MM.1S (cell line): ENCODE results near the gene POPDC2.

Source experiments
- DNase-seq: peaks from one replicate; pipeline ENCODE4 v3.0.0-alpha.2; 2015
- H2AFZ ChIP-seq: fragments of 300-600 bp; sonication (generic); 2 replicates; pipeline ENCODE4 v1.6.0; 2016; ENCODE audit warnings: antibody characterized with exemption, low read length
- H3F3A ChIP-seq: fragments of 300-600 bp; sonication (generic); 2 replicates; pipeline ENCODE4 v1.6.1; 2016; ENCODE audit warnings: mild to moderate bottlenecking, antibody characterized with exemption, low read length, moderate library complexity, mixed read lengths; ENCODE audit not compliant: insufficient read depth
- H3K27ac ChIP-seq: fragments of 300-600 bp; sonication (generic); 2 replicates; pipeline ENCODE4 v1.5.1; 2016; ENCODE audit warnings: mild to moderate bottlenecking, low read length
- H3K27me3 ChIP-seq: fragments of 300-600 bp; sonication (generic); replicated peaks from 2 replicates; pipeline ENCODE4 v1.6.0; 2016; ENCODE audit warnings: low read length; ENCODE audit not compliant: insufficient read depth
- H3K36me3 ChIP-seq: fragments of 300-600 bp; sonication (generic); replicated peaks from 2 replicates; pipeline ENCODE4 v1.6.1; 2016; ENCODE audit warnings: mild to moderate bottlenecking, low read length, mixed read lengths; ENCODE audit not compliant: insufficient read depth
- H3K4me1 ChIP-seq: fragments of 300-600 bp; sonication (generic); 2 replicates; pipeline ENCODE4 v1.6.1; 2016; ENCODE audit warnings: low read length, mixed read lengths
- H3K4me2 ChIP-seq: fragments of 300-600 bp; sonication (generic); 2 replicates; pipeline ENCODE4 v1.6.0; 2016; ENCODE audit warnings: low read depth, low read length
- H3K4me3 ChIP-seq: fragments of 300-600 bp; sonication (generic); 2 replicates; pipeline ENCODE4 v1.5.1; 2016; ENCODE audit warnings: low read length, mixed read lengths
- H3K79me2 ChIP-seq: fragments of 300-600 bp; sonication (generic); 2 replicates; pipeline ENCODE4 v1.6.1; 2016; ENCODE audit warnings: mixed run types, low read length, mixed read lengths
- H3K9ac ChIP-seq: fragments of 300-600 bp; sonication (generic); 2 replicates; pipeline ENCODE4 v1.6.1; 2016; ENCODE audit warnings: low read length, mixed read lengths
- H3K9me2 ChIP-seq: fragments of 300-600 bp; sonication (generic); replicated peaks from 2 replicates; pipeline ENCODE4 v1.6.1; 2016; ENCODE audit warnings: mild to moderate bottlenecking, low read length, mixed read lengths; ENCODE audit not compliant: insufficient read depth
- H3K9me3 ChIP-seq: fragments of 300-600 bp; sonication (generic); replicated peaks from 2 replicates; pipeline ENCODE4 v1.6.1; 2016; ENCODE audit warnings: mild to moderate bottlenecking, low read length, mixed read lengths; ENCODE audit not compliant: insufficient read depth
- H4K20me1 ChIP-seq: fragments of 300-600 bp; sonication (generic); 2 replicates; pipeline ENCODE4 v1.6.1; 2016; ENCODE audit warnings: mild to moderate bottlenecking, low read length, moderate library complexity, mixed read lengths; ENCODE audit not compliant: insufficient read depth
- CTCF ChIP-seq: fragments of 300-600 bp; sonication (generic); IDR thresholded peaks from 2 replicates; pipeline ENCODE4 v1.5.1; 2016; ENCODE audit warnings: antibody characterized with exemption, low read length, mixed read lengths
- EZH2 ChIP-seq: fragments of 300-600 bp; sonication (generic); optimal IDR thresholded peaks from 2 replicates; pipeline ENCODE3; 2017; ENCODE audit warnings: low read depth, mild to moderate bottlenecking, antibody characterized with exemption, low read length, mixed read lengths
- EZH2phosphoT487 ChIP-seq: fragments of 300-600 bp; sonication (generic); IDR thresholded peaks from 2 replicates; pipeline ENCODE4 v1.6.1; 2018; ENCODE audit warnings: antibody characterized with exemption, low read length

Gene POPDC2

DNA sequence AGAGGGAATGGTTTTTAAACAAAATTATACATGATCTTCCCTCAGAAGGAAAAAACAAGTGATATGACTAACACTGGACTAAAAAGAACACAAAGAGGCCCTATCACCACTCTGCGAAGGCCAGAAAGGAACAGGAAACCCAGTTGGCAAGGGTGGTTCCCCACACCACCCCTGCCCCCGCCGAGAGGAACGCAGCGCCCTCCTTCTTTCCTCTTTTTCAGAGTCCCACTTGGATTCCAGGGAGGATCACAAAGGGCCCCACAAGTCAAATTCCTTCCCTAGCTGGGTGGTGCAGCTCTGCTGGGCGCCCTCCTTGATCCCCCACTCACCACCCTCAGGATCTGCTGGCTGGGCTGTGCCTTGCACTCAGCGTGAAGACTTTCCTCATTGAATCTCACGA, 32.9 kb downstream of the POPDC2 start:
- H3K9me3 ChIP-seq, result no peaks in the 10 kb centered on the region
- TF ChIP-seq EZH2 (no peak), CTCF (no peak), EZH2phosphoT487 (no peak)
- H3K4me1 ChIP-seq, result 0 out of 2 replicates have a peak, but pooled peaks cover 3% of the 10 kb centered on the region
- DNase-seq, result no peak
- no peaks in the 10 kb centered on the region for H4K20me1 ChIP-seq
- H2AFZ ChIP-seq, result no peak overlapping the region
- no peak overlapping the region for H3K9ac ChIP-seq
- H3K9me2 ChIP-seq, result no peaks in the 10 kb centered on the region
- H3K27me3 ChIP-seq, result no peaks in the 10 kb centered on the region
- no peaks in the 10 kb centered on the region for H3F3A ChIP-seq
- H3K4me3 ChIP-seq, result no peak overlapping the region
- no peak overlapping the region for H3K27ac ChIP-seq
- H3K36me3 ChIP-seq, result no peaks in the 10 kb centered on the region
- no peaks in the 10 kb centered on the region for H3K79me2 ChIP-seq
- no peak overlapping the region for H3K4me2 ChIP-seq

- DNase-seq, result no peak
Measured at GRCh38 chr3:119626196-119626595, 34.2 kb downstream of the POPDC2 start.

GRCh38 chr3:119625451-119626153, 34.8 kb downstream of the POPDC2 start:
- no peak for DNase-seq
- TF ChIP-seq CTCF (no peak), EZH2 (no peak), EZH2phosphoT487 (no peak)
- Histone ChIP-seq H3K9me3 (no peaks in the 10 kb centered on the region), H3K4me2 (no peak overlapping the region), H3K79me2 (no peaks in the 10 kb centered on the region), H3K36me3 (no peaks in the 10 kb centered on the region), H3K4me3 (no peak overlapping the region), H3K27me3 (no peaks in the 10 kb centered on the region), H2AFZ (no peak overlapping the region), H4K20me1 (no peaks in the 10 kb centered on the region), H3F3A (no peaks in the 10 kb centered on the region), H3K27ac (no peak overlapping the region), H3K4me1 (0 out of 2 replicates have a peak, but pooled peaks cover 2% of the 10 kb centered on the region), H3K9ac (no peak overlapping the region), H3K9me2 (no peaks in the 10 kb centered on the region)

More at GRCh38 chr3:119626196-119626595, 34.2 kb downstream of the POPDC2 start:
- H3K27me3 ChIP-seq, result no peaks in the 10 kb centered on the region
- 0 out of 2 replicates have a peak, but pooled peaks cover 3% of the 10 kb centered on the region for H3K4me1 ChIP-seq
- no peaks in the 10 kb centered on the region for H3K79me2 ChIP-seq
- no peak overlapping the region for H2AFZ ChIP-seq
- no peaks in the 10 kb centered on the region for H3F3A ChIP-seq
- TF ChIP-seq EZH2, result no peak
- no peak overlapping the region for H3K9ac ChIP-seq
- H3K4me2 ChIP-seq, result no peak overlapping the region
- H3K4me3 ChIP-seq, result no peak overlapping the region
- H3K9me2 ChIP-seq, result no peaks in the 10 kb centered on the region
- no peaks in the 10 kb centered on the region for H3K36me3 ChIP-seq
- H3K27ac ChIP-seq, result no peak overlapping the region
- no peaks in the 10 kb centered on the region for H4K20me1 ChIP-seq
- H3K9me3 ChIP-seq, result no peaks in the 10 kb centered on the region

GRCh38 chr3:119624002-119624720, 36.2 kb downstream of the POPDC2 start:
- Histone ChIP-seq H3K9me3 (no peaks in the 10 kb centered on the region), H3K4me3 (no peak overlapping the region), H4K20me1 (no peaks in the 10 kb centered on the region), H3K9me2 (no peaks in the 10 kb centered on the region), H3K36me3 (no peaks in the 10 kb centered on the region), H3F3A (no peaks in the 10 kb centered on the region), H2AFZ (no peak overlapping the region), H3K9ac (no peak overlapping the region), H3K27me3 (no peaks in the 10 kb centered on the region), H3K4me2 (no peak overlapping the region), H3K4me1 (peaks cover 2% of the 10 kb centered on the region; the same call in 1 of the 2 replicates), H3K27ac (no peak overlapping the region), H3K79me2 (no peaks in the 10 kb centered on the region)
- TF ChIP-seq EZH2phosphoT487, result no peak
- TF ChIP-seq EZH2, result no peak
- TF ChIP-seq CTCF, result no peak
- no peak for DNase-seq
